ENCODE measurements around the gene ANKRD42.

DNA sequence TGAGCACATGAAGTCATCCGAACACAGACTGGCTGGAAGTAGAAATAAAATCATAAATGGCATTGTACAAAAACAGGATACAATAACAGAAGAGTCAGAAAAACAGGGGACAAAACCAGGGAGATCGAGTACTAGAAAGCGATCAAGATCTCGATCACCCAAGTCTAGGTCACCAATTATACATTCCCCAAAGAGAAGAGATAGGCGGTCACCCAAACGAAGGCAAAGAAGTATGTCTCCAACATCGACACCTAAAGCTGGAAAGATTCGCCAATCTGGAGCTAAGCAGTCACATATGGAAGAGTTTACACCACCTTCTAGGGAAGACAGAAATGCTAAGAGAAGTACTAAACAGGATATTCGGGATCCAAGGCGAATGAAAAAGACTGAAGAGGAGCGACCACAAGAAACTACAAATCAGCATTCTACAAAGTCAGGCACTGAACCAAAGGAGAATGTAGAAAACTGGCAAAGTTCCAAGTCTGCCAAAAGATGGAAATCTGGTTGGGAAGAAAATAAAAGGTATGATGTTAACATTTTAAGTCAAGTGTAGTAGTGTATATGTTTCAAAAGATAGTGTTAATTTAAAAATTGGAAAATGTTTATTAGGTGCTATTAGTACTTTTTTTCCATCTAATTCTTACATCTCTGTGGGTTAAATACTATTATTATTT is 27.2 kb upstream of the ANKRD42 start:
- TF ChIP-seq, protein P1, sequence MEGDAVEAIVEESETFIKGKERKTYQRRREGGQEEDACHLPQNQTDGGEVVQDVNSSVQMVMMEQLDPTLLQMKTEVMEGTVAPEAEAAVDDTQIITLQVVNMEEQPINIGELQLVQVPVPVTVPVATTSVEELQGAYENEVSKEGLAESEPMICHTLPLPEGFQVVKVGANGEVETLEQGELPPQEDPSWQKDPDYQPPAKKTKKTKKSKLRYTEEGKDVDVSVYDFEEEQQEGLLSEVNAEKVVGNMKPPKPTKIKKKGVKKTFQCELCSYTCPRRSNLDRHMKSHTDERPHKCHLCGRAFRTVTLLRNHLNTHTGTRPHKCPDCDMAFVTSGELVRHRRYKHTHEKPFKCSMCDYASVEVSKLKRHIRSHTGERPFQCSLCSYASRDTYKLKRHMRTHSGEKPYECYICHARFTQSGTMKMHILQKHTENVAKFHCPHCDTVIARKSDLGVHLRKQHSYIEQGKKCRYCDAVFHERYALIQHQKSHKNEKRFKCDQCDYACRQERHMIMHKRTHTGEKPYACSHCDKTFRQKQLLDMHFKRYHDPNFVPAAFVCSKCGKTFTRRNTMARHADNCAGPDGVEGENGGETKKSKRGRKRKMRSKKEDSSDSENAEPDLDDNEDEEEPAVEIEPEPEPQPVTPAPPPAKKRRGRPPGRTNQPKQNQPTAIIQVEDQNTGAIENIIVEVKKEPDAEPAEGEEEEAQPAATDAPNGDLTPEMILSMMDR (IDR thresholded peaks at IDR 0.05), result no peak
- no peak for TF ChIP-seq POLR2A (IDR thresholded peaks at IDR 0.05)
